Caco-2 (cell line): ENCODE results near the gene ZCCHC7. TPM values are rescaled to one million over a fixed set of nuclear protein-coding genes. Genes with fewer than 3 reads are reported as not detected.

ENCODE experiments used
- BruUV-seq: library from RNA; stranded (reverse); fragments of 400-500 nt; replicated peaks from 2 replicates; lab custom pipeline; 2021; lab: Mats Ljungman, UMichigan
- CTCF ChIA-PET: fragments of 300-600 bp; sonication (Branson Sonifier 250); formaldehyde crosslinking; loops from one replicate; lab custom pipeline; 2022; ENCODE audit warnings: antibody characterized with exemption; lab: Charles Lee
- POLR2A ChIA-PET: fragments of 300-600 bp; sonication (Branson Sonifier 250); formaldehyde crosslinking; loops from one replicate; lab custom pipeline; 2022; ENCODE audit warnings: antibody characterized with exemption; lab: Charles Lee
- DNase-seq, 2 experiments: peaks; one replicate each; pipeline versions ENCODE4 v3.0.0 to v3.0.0-alpha.2; 2020 to 2022
- H3K27me3 ChIP-seq: replicated peaks from 2 replicates; pipeline ENCODE4 v1.6.0; 2011; ENCODE audit warnings: low read length; ENCODE audit not compliant: control insufficient read depth, insufficient read depth
- H3K36me3 ChIP-seq: 2 replicates; pipeline ENCODE4 v1.5.1; 2011; ENCODE audit warnings: low read length; ENCODE audit not compliant: control insufficient read depth, insufficient read depth
- H3K4me1 ChIP-seq: fragments of 250-450 bp; sonication (Bioruptor Pico); 2 replicates; pipeline ENCODE4 v1.5.1; 2020; ENCODE audit warnings: mild to moderate bottlenecking
- H3K4me3 ChIP-seq: 2 replicates; pipeline ENCODE4 v1.5.1; 2011; ENCODE audit warnings: low read depth, mild to moderate bottlenecking, control low read depth, low read length
- H3K9me3 ChIP-seq: fragments of 250-450 bp; sonication (Bioruptor Pico); 2 replicates; pipeline ENCODE4 v1.5.1; 2020; ENCODE audit warnings: mild to moderate bottlenecking, moderate library complexity
- H3K27ac Mint-ChIP-seq: one replicate; pipeline ENCODE4 v1.8.0; 2022; ENCODE audit warnings: mixed read lengths; ENCODE audit not compliant: unreplicated experiment
- H3K27me3 Mint-ChIP-seq: one replicate; pipeline ENCODE4 v1.8.0; 2022; ENCODE audit warnings: mixed read lengths; ENCODE audit not compliant: insufficient read depth, unreplicated experiment
- H3K36me3 Mint-ChIP-seq: one replicate; pipeline ENCODE4 v1.8.0; 2022; ENCODE audit warnings: mild to moderate bottlenecking, mixed read lengths; ENCODE audit not compliant: insufficient read depth, unreplicated experiment
- H3K4me1 Mint-ChIP-seq: one replicate; pipeline ENCODE4 v1.8.0; 2022; ENCODE audit warnings: low read depth, mixed read lengths; ENCODE audit not compliant: unreplicated experiment
- H3K4me3 Mint-ChIP-seq: one replicate; pipeline ENCODE4 v1.8.0; 2022; ENCODE audit warnings: mild to moderate bottlenecking, moderate library complexity, mixed read lengths; ENCODE audit not compliant: unreplicated experiment
- H3K9me3 Mint-ChIP-seq: one replicate; pipeline ENCODE4 v1.8.0; 2022; ENCODE audit warnings: mixed read lengths; ENCODE audit not compliant: unreplicated experiment
- CTCF ChIP-seq, 2 experiments: fragments of 200-600 bp in 1 of 2; IDR thresholded peaks; 1 replicate in 1 of 2; 2 replicates in 1 of 2; pipeline versions ENCODE4 v1.5.1 to v1.8.0; 2011 to 2022; ENCODE audit warnings: antibody characterized with exemption in 1 of 2, control low read depth in 1 of 2, inconsistent platforms in 1 of 2, low read depth in 1 of 2, low read length in 1 of 2, mild to moderate bottlenecking in 1 of 2, moderate library complexity in 1 of 2; ENCODE audit not compliant: insufficient read depth in 1 of 2, severe bottlenecking in 1 of 2, unreplicated experiment in 1 of 2
- intact Hi-C: fragments of 100-400 bp; cut with micrococcal nuclease; formaldehyde crosslinking; loops from one replicate; pipeline ENCODE4 v1.10.0; 2022; ENCODE audit not compliant: unreplicated experiment
- total RNA-seq: library from RNA; stranded (reverse); gene quantifications from 2 replicates; pipeline ENCODE4 v1.2.3, GENCODE V29; 2022

Gene ZCCHC7
- total RNA-seq, 1 experiment from 2014 or later, result 22.0 TPM

- H3K9me3 Mint-ChIP-seq, result no peaks in the 10 kb centered on the region
- no peak for TF ChIP-seq CTCF (IDR thresholded peaks at IDR 0.05; ENCODE audit: insufficient read depth in 1 of 2, low read depth in 1 of 2, low read length in 1 of 2, severe bottlenecking in 1 of 2, unreplicated experiment in 1 of 2)
- CTCF ChIA-PET, result no interaction called here
- H3K27ac Mint-ChIP-seq, result no peak overlapping the region
- Histone ChIP-seq H3K27me3 (no peaks in the 10 kb centered on the region), H3K9me3 (no peaks in the 10 kb centered on the region), H3K4me3 (no peak overlapping the region), H3K36me3 (no peaks in the 10 kb centered on the region), H3K4me1 (no peaks in the 10 kb centered on the region)
- no peaks in the 10 kb centered on the region for H3K27me3 Mint-ChIP-seq
- H3K4me1 Mint-ChIP-seq, result no peaks in the 10 kb centered on the region
- POLR2A ChIA-PET, result interaction anchor here (0.5 kb wide), 1 partner anchor 144 kb away, joined by 3 read pairs; no protein-coding TSS in a partner anchor
- intact Hi-C loops, result no loop called here
- DNase-seq, result no peak
- H3K4me3 Mint-ChIP-seq, result no peak overlapping the region
- H3K36me3 Mint-ChIP-seq, result no peaks in the 10 kb centered on the region
- BruUV-seq, result no TSS peak
Measured at GRCh38 chr9:37264539-37264938, 144.2 kb downstream of the ZCCHC7 start.

GRCh38 chr9:37266630-37267029, 146.3 kb downstream of the ZCCHC7 start:
- H3K27ac Mint-ChIP-seq, result no peak overlapping the region
- no peaks in the 10 kb centered on the region for H3K27me3 ChIP-seq
- no peaks in the 10 kb centered on the region for H3K4me1 ChIP-seq
- H3K36me3 ChIP-seq, result no peaks in the 10 kb centered on the region
- ChIA-PET CTCF (no interaction called here), POLR2A (no interaction called here)
- no peaks in the 10 kb centered on the region for H3K36me3 Mint-ChIP-seq
- TF ChIP-seq CTCF (IDR thresholded peaks at IDR 0.05; ENCODE audit: insufficient read depth in 1 of 2, low read depth in 1 of 2, low read length in 1 of 2, severe bottlenecking in 1 of 2, unreplicated experiment in 1 of 2), result no peak
- no peak overlapping the region for H3K4me3 ChIP-seq
- no peaks in the 10 kb centered on the region for H3K9me3 Mint-ChIP-seq
- H3K4me3 Mint-ChIP-seq, result no peak overlapping the region
- no peak for DNase-seq
- no peaks in the 10 kb centered on the region for H3K9me3 ChIP-seq
- intact Hi-C loops, result no loop called here
- BruUV-seq, result no TSS peak
- no peaks in the 10 kb centered on the region for H3K27me3 Mint-ChIP-seq
- H3K4me1 Mint-ChIP-seq, result no peaks in the 10 kb centered on the region

GRCh38 chr9:37269221-37269620, 148.8 kb downstream of the ZCCHC7 start:
- CTCF ChIA-PET, result no interaction called here
- Mint-ChIP-seq H3K27me3 (no peaks in the 10 kb centered on the region), H3K27ac (no peak overlapping the region), H3K4me3 (no peak overlapping the region), H3K4me1 (no peaks in the 10 kb centered on the region), H3K36me3 (no peaks in the 10 kb centered on the region), H3K9me3 (no peaks in the 10 kb centered on the region)
- DNase-seq, result no peak
- peaks cover 8% of the 10 kb centered on the region; the same call in 1 of the 2 replicates for H3K9me3 ChIP-seq
- H3K27me3 ChIP-seq, result no peaks in the 10 kb centered on the region
- no peaks in the 10 kb centered on the region for H3K36me3 ChIP-seq
- no peaks in the 10 kb centered on the region for H3K4me1 ChIP-seq
- intact Hi-C loops, result no loop called here
- no TSS peak for BruUV-seq
- H3K4me3 ChIP-seq, result no peak overlapping the region
- POLR2A ChIA-PET, result no interaction called here
- TF ChIP-seq CTCF (IDR thresholded peaks at IDR 0.05; ENCODE audit: insufficient read depth in 1 of 2, low read depth in 1 of 2, low read length in 1 of 2, severe bottlenecking in 1 of 2, unreplicated experiment in 1 of 2), result no peak
